Stimulated activated CD8-positive, alpha-beta memory T cell treated with anti-CD3 and anti-CD28 coated beads, Interleukin-12 subunit alpha, Interleukin-12 subunit beta, amount 100 ng/mL, for 1 hour (primary cell): Measurements from ENCODE around the gene STYXL1.
A peak's percentile ranks its signal among the peaks of the same experiment; 100 is the strongest.
"Not testable (repeated sequence)": the region's sequence is repeated elsewhere in the genome, so short reads cannot be mapped to it uniquely, and the experiment has no call there.

Source experiments
- DNase-seq: peaks from one replicate; pipeline ENCODE4 v3.0.0-alpha.2; 2020; ENCODE audit warnings: low read depth

The STYXL1 gene, protein sequence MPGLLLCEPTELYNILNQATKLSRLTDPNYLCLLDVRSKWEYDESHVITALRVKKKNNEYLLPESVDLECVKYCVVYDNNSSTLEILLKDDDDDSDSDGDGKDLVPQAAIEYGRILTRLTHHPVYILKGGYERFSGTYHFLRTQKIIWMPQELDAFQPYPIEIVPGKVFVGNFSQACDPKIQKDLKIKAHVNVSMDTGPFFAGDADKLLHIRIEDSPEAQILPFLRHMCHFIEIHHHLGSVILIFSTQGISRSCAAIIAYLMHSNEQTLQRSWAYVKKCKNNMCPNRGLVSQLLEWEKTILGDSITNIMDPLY

DNA sequence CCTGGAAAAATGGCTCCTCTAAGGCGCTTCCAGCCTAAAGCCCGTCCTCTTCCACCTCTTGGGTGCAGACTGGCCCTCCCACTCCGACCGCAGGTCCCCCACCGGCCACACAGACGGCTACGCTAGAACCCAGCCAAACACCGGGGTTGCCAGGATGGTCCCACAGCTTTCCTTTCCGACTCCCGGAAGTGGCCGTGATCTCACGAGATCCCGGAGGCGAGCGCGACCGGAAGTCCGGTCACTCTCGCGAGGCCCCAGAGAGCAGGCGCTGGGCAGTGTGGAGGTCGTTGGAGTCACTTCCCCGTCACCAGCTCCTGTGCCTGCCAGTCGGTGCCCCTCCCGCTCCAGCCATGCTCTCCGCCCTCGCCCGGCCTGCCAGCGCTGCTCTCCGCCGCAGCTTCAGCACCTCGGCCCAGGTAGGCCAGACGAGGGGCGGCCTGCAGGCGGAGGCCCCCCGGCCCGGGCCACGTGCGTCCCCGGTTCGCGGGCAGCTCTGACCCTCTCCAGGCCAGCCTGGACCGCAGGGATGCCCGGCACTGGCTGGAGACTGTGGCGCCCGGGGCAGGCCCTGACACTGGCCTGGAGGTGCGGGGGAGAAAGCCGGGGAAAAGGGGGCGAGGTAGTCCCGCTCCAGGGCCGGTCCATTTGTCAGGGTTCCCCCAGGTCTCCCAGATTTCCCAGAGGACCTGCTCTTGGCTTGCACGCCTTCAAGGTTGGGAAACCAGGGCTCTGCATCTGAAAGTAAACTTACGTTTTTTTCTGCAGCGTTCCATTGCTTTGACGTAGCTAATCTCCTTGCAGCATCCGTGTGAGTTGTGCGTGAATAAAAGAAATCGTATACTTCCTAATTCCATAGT is at the start of gene STYXL1, which contains the start of gene MDH2:
Gene STYXL1 (minus strand): TSS at position 190 of the 857 bp plus-strand sequence. CDS start 17,477 bp downstream, outside the sequence.
Gene MDH2 (plus strand): TSS at position 296 of the 857 bp plus-strand sequence. CDS start 55 bp downstream, at position 351.
- peak; percentile 74 for DNase-seq

DNA sequence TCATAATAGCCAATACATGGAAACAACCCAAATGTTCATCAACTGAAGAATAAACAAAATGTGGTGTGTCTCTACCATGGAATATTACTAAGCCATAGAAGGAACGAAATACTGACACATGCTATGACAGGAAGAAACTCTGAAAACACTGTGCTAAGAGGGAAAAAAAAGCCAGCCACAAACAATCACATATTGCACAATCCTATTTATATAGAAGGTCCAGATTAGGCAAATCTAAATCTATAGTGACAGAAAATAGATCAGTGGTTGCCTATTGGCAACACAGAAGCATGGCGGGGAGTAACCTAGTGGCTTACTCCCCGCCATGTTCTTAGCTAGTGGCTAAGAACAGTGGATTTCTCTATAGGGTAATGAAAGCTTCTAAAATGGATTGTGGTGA is 48.1 kb upstream of the STYXL1 start:
- DNase-seq, result no peak

- DNase-seq, result not testable (repeated sequence)
These were observed 46.5 kb upstream of the STYXL1 start for GRCh38 chr7:76094326-76094725.

DNA sequence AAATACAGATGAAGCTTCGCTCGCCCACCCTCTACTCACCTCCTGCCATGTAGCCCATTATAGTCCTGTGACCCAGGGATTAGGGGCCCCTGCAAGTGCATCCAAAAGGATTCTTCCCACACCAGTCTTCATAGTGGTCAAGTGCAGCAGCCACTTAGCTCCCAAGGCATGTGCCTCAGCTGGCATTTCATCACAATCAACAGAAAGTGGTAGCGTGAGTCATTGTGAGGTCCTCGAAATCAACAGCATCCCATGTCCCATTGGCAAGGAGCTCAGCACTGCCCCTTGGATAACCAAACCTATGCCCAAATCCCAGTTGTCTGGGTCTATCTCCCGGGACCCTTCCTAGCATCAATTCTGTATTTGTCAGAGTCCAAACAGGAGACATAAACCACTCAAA is 45.7 kb upstream of the STYXL1 start:
- not testable (repeated sequence) for DNase-seq

- DNase-seq, result no peak
These were observed 43.7 kb upstream of the STYXL1 start for GRCh38 chr7:76091506-76091905.

DNA sequence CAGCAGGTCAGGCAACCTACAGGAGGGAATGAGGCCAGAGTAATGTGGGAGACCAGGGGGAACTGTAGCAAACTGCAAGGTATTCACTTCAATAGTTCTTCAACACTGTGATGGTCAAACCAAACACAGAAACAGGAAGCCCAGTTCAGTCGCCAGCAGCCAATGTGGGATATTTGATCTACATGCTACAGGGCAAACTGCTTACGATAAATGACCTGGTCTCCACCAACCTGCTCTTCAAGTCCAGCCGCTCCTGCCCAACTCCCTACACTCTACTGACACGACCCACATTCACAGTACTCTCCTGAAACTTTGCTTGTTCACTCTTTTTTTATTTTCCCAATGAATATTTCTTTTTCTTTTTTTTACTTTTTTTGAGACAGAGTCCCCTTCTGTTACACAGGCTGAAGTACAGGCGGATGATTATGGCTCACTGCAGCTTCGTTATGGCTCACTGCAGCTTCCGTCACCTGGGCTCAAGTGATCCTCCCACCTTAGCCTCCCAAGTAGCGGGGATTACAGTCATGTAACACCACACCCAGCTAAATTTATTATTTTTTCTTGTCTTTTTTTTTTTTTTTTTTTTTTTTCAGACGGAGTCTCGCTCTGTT is 42.2 kb upstream of the STYXL1 start:
- no peak for DNase-seq

- DNase-seq, result not testable (repeated sequence)
These were observed 39.6 kb upstream of the STYXL1 start for GRCh38 chr7:76087362-76087791.

DNA sequence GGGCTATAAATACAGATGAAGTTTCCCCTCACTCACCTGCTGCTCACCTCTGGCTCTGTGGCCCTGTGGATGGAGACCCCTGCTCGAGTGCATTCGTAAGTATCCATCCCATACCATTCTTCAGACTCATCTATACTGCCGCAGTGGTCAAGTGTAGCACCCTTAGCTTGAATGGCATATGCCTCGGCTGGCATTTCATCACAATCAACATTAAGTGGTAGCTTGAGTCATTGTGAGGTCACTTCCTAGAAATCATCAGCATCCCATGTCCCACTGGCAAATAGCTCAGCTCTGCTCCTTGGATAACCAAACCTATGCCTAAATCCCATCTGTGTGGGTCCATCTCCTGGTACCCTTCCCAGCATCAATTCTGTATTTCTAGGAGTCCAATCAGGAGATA is 38.3 kb upstream of the STYXL1 start:
- no peak for DNase-seq

- not testable (repeated sequence) for DNase-seq
These were observed 36.3 kb upstream of the STYXL1 start for GRCh38 chr7:76084115-76084514.

DNA sequence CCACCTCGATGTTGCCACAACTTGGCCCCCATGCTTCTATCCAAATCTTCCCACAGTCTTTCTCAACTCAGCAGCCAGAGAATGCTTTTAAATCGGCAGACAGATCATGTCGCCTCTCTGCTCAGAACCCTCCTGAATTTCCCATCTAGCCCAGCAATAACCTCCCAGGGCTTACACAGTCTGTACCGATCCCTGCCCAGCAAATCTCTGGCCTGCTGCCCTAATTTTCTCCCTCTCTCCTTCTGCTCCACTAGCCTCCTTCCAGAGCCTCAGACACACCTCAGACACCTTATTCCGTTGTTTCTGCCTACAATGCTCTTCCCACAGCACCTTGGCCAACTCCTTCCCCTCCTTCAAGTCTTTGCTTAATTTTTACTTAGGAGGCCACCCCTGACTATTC is 32.4 kb upstream of the STYXL1 start:
- DNase-seq, result no peak

DNA sequence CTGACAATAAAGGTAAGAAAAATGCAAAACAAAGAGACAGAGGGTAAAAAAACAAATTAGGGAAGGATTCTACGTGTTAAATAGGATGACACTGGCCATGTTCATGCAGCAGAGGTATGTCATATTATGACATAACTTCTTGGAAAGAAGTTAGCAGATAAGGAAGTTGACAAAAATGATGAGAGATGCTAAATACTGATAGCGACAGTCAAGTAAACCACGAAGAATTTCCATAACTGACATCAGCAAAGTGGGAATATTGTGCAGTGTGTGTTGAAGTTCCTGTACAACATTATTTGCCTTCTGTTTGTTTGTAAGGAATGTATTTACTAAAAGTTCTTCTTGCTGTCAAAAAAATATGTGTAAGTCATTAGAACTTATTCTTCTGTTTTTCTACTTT is 29.6 kb upstream of the STYXL1 start:
- DNase-seq, result no peak

GRCh38 chr7:76076995-76077394 is 29.2 kb upstream of the STYXL1 start:
- DNase-seq, result no peak

GRCh38 chr7:76074972-76075370 is 27.2 kb upstream of the STYXL1 start:
- no peak for DNase-seq

GRCh38 chr7:76074306-76074971 is 26.6 kb upstream of the STYXL1 start:
- no peak for DNase-seq

DNA sequence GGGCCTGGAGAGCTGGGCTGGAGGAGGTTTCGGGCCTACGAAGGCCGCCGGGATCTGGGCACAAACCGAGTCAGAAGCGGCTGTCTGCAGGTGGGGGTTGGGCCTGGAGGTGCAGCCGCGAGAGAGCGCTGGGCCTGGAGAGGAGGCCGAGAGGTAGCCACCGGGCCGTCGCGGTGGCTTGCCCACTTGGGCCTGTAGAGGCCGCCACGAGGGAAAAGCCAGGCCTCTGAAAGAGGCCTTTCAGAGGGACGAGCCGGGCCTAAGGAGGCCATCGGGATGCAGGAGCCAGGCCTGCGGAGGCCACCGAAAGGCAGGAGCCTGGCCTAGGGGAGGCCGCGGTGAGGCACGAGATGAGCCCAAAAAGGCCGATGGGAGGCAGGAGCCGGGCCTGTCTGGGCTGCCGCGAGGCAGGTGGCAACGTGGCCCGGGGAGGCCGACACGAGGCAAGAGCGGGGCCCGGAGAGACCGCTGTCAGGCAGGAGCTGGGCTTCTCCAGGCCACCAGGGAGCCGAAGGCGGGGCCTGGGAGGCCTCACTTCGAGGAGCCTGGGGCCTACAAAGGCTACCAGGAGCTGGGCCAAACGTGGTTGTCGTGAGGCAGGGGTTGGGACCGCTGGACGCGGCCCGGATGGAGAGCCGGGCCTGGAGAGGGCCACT is 25.7 kb upstream of the STYXL1 start:
- no peak for DNase-seq

GRCh38 chr7:76072243-76073148 is 24.7 kb upstream of the STYXL1 start:
- no peak for DNase-seq

DNA sequence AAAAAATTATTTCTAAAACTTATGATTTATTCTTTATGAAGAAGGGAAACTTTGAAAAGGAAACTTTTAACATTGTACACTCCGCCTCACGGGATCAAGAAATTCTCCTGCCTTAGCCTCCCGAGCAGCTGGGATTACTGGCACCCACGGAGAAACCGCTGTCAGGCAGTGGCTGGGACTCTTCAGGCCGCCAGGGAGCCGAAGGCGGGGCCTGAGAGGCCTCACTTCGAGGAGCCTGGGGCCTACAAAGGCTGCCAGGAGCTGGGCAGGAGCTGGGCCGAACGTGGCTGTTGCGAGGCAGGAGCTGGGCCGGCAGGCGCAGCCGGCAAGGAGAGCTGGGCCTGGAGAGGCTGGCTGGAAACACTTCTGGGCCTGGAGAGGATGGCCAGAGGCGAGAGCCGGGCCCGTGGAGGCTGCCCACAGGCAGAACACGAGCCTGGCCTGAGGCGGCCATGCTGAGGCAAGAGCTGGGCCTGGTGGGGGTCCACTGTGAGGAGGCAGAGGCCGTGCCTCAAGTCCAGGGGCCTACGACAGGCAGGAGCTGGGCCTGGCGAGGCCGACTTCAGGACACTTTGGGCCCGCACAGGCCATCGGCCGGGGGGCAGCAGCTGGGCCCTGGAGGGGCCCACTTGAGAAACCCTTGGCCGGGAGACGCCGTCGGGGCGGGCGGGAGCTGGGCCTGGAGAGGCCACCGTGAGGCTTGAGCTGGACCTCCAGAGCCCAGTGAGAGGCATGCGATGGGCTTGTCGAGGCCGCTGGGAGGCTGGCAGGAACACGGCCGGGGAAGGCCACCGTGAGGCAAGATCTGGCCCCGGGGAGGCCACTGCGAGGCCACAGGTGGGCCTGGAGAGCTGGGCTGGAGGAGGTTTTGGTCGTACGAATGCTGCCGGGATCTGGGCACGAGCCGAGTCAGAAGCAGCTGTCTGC is 23.8 kb upstream of the STYXL1 start:
- no peak for DNase-seq

DNA sequence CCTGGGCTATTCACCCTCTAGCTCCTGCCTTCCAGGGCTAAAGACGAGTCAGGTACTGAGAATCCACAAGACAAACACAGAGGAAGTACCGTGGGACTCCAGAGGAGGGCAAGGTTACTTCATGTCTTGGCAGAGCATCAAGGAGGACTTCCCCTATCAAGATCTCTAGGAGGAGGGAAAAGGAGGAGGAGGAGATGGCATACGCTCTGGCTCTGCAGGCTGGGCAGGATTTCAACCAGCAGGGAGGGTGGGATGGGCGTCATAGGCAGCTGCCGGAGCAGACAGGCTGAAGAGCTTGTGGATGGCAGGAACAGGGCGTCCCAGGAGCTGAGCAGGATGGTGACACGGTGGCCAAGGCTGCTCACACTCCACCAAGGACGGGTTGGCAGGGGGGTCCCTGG is 21.4 kb upstream of the STYXL1 start:
- DNase-seq, result no peak
